Colonic mucosa (tissue), 4 donors: ENCODE measurements around the gene JMY. TPM values are rescaled to one million over a fixed set of nuclear protein-coding genes. Genes with fewer than 3 reads are reported as not detected.
A peak's percentile ranks its signal among the peaks of the same experiment; 100 is the strongest.
"Not testable (repeated sequence)": the region's sequence is repeated elsewhere in the genome, so short reads cannot be mapped to it uniquely, and the experiment has no call there.

ENCODE experiments used
- DNase-seq: peaks from one replicate; pipeline ENCODE4 v3.0.0-alpha.2; 2020
- H3K27ac ChIP-seq: fragments of 200-600 bp; one replicate; pipeline ENCODE4 v1.8.0; 2021
- H3K27me3 ChIP-seq: fragments of 200-600 bp; one replicate; pipeline ENCODE4 v1.8.0; 2021
- H3K36me3 ChIP-seq: fragments of 200-600 bp; one replicate; pipeline ENCODE4 v1.8.0; 2021
- H3K4me1 ChIP-seq: fragments of 200-600 bp; one replicate; pipeline ENCODE4 v1.8.0; 2021; ENCODE audit warnings: mild to moderate bottlenecking
- H3K4me3 ChIP-seq: fragments of 200-600 bp; one replicate; pipeline ENCODE4 v1.8.0; 2021
- H3K9ac ChIP-seq, 2 donors: one replicate each; pipeline ENCODE4 v1.7.0; 2013; ENCODE audit warnings: control low read depth in 2 of 2, low read depth in 2 of 2, low read length in 2 of 2
- H3K9me3 ChIP-seq: fragments of 200-600 bp; one replicate; pipeline ENCODE4 v1.8.0; 2021
- intact Hi-C: fragments of 100-400 bp; cut with DNase I; formaldehyde crosslinking; loops from one replicate; pipeline ENCODE4 v1.14.1; 2022
- total RNA-seq, 2 donors: library from RNA; stranded (reverse); fragmentation: NEBNext Ultra II Directional in 1 of 2; extraction: Animal tissue kit (Norgen Biotek cat#: 25700) in 1 of 2; gene quantifications; one replicate each; pipeline ENCODE4 v1.2.1, GENCODE V29; 2021
- TF ChIP-seq, protein P1 (sequence below): fragments of 200-600 bp; IDR thresholded peaks from one replicate; pipeline ENCODE4 v1.8.0; 2022; ENCODE audit warnings: antibody characterized with exemption, mild to moderate bottlenecking
- donor health status: healthy.
- donor health status: DM: no; HTN: no; CAD: no.
- donor health status: DM: no; HTN: no; CAD: no.

JMY gene
- total RNA-seq, 2 donors from 2014 or later = 4.7 to 8.0 TPM

DNA sequence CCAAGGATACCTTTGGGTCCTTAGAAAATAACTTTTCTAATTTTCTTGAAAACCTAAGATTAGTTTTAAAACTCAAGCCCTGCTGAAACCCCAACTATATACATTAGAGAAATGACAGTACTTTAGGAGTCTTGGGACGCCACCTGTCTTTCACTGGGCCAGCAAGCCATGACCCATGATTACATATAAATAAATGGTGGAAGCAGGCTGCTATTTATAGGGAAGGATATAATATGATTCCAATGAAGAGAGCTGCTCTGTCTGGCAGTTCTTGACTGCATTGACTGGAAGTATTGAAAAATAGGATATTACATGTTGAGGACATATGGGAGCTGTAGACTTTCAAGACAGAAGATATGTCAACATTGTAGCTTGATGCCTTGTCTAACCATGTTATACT lies 7.3 kb downstream of the JMY start:
- Histone ChIP-seq H3K36me3 (no peaks in the 10 kb centered on the region), H3K9ac (no peak overlapping the region), H3K27me3 (no peaks in the 10 kb centered on the region), H3K27ac (no peak overlapping the region), H3K9me3 (no peaks in the 10 kb centered on the region), H3K4me1 (peaks cover 3% of the 10 kb centered on the region), H3K4me3 (no peak overlapping the region)
- TF ChIP-seq, protein P1, sequence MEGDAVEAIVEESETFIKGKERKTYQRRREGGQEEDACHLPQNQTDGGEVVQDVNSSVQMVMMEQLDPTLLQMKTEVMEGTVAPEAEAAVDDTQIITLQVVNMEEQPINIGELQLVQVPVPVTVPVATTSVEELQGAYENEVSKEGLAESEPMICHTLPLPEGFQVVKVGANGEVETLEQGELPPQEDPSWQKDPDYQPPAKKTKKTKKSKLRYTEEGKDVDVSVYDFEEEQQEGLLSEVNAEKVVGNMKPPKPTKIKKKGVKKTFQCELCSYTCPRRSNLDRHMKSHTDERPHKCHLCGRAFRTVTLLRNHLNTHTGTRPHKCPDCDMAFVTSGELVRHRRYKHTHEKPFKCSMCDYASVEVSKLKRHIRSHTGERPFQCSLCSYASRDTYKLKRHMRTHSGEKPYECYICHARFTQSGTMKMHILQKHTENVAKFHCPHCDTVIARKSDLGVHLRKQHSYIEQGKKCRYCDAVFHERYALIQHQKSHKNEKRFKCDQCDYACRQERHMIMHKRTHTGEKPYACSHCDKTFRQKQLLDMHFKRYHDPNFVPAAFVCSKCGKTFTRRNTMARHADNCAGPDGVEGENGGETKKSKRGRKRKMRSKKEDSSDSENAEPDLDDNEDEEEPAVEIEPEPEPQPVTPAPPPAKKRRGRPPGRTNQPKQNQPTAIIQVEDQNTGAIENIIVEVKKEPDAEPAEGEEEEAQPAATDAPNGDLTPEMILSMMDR = no peak
- intact Hi-C loops = no loop called here
- no peak for DNase-seq

DNA sequence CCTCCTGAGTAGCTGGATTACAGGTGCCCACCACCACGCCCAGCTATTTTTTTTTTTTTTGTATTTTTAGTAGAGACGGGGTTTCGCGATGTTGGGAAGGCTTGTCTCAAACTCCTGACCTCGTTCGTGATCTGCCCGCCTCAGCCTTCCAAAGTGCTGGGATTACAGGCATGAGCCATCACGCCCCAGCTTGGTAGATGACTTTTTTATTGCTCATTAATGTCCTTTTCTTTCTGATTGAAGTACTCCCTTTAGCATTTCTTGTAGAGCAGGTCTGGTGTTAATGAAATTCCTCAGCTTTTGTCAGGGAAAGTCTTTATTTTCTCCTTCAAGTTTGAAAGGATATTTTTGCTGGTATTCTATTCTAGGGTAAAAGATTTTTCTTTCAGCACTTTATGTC lies 18.1 kb downstream of the JMY start:
- H3K27me3 ChIP-seq, H3K27ac ChIP-seq, DNase-seq, H3K4me1 ChIP-seq, H3K4me3 ChIP-seq, H3K9ac ChIP-seq, H3K36me3 ChIP-seq, H3K9me3 ChIP-seq, intact Hi-C loops: not testable (repeated sequence)

DNA sequence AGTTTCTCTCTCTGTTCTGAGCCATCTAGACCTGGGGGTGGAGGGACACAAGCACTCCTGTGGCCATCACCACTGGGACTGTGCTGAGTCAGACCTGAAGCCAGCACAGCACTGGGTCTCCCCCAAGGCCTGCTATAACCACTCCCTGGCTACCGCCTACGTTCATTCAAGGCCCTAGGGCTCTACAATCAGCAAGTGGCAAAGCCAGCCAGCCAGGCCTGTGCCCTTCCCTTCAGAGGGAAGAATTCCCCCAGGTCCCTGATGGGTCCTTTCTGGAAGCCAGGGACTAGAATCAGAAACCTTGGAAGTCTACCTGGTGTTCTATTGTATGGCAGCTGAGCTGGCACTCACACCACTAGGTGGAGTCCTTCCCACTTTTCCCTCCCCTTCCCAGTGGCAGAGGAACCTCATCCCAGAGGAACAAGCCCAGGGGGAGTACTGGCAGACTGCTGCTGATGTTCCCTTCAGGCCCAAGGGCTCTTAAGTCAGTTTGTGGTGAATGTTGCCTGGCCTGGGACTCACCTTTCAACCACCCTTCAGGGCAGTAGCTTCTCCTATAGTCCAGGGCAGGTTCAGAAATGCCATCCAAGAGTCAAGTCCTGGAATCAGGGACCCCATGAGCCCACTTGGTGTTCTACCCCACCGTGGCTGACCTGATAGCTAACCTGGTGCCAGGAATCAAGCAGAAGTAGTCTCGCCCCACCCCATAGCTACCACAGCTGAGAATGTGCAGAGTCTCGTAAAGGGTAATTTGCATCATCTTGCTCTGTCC lies 20.0 kb downstream of the JMY start:
- H3K27me3 ChIP-seq = no peaks in the 10 kb centered on the region
- no peaks in the 10 kb centered on the region for H3K9me3 ChIP-seq
- intact Hi-C loops = no loop called here
- no peaks in the 10 kb centered on the region for H3K36me3 ChIP-seq
- TF ChIP-seq, protein P1 = peak; percentile 52
- DNase-seq = peak; percentile 35
- H3K4me3 ChIP-seq = no peak overlapping the region
- no peaks in the 10 kb centered on the region for H3K4me1 ChIP-seq
- no peak overlapping the region for H3K9ac ChIP-seq
- no peak overlapping the region for H3K27ac ChIP-seq

DNA sequence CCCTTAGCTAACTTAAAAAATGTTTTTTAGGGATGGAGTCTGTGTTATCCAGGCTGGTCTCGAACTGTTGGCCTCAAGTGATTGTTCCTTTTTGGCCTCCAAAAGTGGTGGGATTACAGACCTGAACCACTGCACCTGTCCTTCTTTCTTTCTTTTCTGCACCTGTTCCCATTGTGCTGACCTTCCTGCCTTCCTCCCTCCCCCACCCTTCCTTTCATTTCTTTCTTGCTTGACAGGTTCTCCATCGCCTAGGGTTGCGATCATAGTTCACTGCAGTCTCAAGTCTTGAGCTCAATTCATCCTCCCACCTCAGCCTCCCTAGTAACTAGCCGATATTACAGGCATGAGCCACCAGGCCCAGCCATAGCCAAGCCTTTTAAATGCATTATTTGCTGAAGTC lies 20.6 kb downstream of the JMY start:
- no peak for DNase-seq
- intact Hi-C loops = no loop called here
- Histone ChIP-seq H3K9ac (no peak overlapping the region), H3K27me3 (no peaks in the 10 kb centered on the region), H3K27ac (no peak overlapping the region), H3K9me3 (no peaks in the 10 kb centered on the region), H3K36me3 (no peaks in the 10 kb centered on the region), H3K4me1 (no peaks in the 10 kb centered on the region), H3K4me3 (no peak overlapping the region)
- TF ChIP-seq, protein P1 = no peak

DNA sequence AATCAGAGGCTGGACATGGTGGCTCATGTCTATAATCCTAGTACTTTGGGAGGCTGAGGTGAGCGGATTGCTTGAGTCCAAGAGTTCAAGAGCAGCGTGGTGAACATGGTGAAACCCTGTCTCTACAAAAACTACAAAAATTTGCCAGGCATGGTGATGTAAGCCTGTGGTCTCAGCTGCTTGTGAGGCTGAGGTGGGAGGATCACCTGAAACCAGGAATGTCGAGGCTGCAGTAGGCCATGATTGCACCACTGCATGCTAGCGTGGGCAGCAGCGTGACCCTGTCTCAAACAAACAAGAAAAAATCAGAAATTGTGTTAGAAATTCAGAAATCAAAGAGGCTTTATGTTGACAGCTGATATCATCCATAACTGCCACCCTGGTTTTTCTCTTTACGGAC lies 21.4 kb downstream of the JMY start:
- TF ChIP-seq, protein P1 = no peak
- no peak for DNase-seq
- Histone ChIP-seq H3K27ac (no peak overlapping the region), H3K4me1 (no peaks in the 10 kb centered on the region), H3K9me3 (no peaks in the 10 kb centered on the region), H3K27me3 (no peaks in the 10 kb centered on the region), H3K36me3 (no peaks in the 10 kb centered on the region), H3K4me3 (no peak overlapping the region), H3K9ac (no peak overlapping the region)
- intact Hi-C loops = no loop called here

DNA sequence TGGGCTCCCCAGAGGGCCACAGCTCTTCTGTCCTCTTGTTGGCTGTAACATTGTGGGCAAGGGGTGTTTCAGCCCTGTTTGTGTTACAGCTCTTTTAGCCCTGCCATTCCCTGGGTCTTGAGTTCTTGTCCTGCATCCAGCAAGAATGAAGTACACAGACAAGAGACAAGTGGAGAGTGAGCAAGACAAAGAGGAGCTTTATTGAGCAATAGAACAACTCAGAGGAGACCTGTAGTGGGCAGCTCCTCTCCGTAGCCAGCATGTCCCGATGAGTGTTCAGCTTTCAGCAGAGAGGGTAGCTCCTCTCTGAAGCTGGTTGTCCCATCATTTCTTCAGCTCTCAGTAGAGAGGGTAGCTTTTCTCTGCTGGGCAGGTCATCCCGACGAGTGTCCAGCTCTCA lies 22.9 kb downstream of the JMY start:
- TF ChIP-seq, protein P1 = no peak

More for the DNA sequence above, 22.9 kb downstream of the JMY start:
- no peak for DNase-seq
- Histone ChIP-seq H3K36me3 (no peaks in the 10 kb centered on the region), H3K4me1 (no peaks in the 10 kb centered on the region), H3K4me3 (no peak overlapping the region), H3K9ac (no peak overlapping the region), H3K27ac (no peak overlapping the region), H3K27me3 (no peaks in the 10 kb centered on the region), H3K9me3 (no peaks in the 10 kb centered on the region)
- intact Hi-C loops = no loop called here
